ENCODE measurements around the gene CCL23.
"Not testable (repeated sequence)": the region's sequence is repeated elsewhere in the genome, so short reads cannot be mapped to it uniquely, and the experiment has no call there.

CCL23 gene

GRCh38 chr17:36017799-36018198, at the start of gene CCL23:
CCL23 (minus strand) TSS chr17:36017972; CDS start chr17:36017897, 75 bp downstream.
- DNase-seq (ENCODE audit: low read depth in 3 of 3, low spot score in 1 of 3), result no peak

- no peak for DNase-seq (ENCODE audit: low read depth in 3 of 3, low spot score in 1 of 3)
These were observed 48.7 kb upstream of the CCL23 start for GRCh38 chr17:36066365-36066985.

GRCh38 chr17:36063786-36064541, 46.2 kb upstream of the CCL23 start, which contains the start of gene CCL18:
CCL18 (plus strand) TSS chr17:36064272; CDS start chr17:36064343, 71 bp downstream.
- no peak for DNase-seq (ENCODE audit: low read depth in 3 of 3, low spot score in 1 of 3)

- DNase-seq (ENCODE audit: low read depth in 3 of 3, low spot score in 1 of 3), result no peak
These were observed 43.0 kb upstream of the CCL23 start for GRCh38 chr17:36060816-36061215.

GRCh38 chr17:36059406-36059805, 41.6 kb upstream of the CCL23 start:
- DNase-seq (ENCODE audit: low read depth in 3 of 3, low spot score in 1 of 3), result no peak

GRCh38 chr17:36057911-36058310, 40.1 kb upstream of the CCL23 start:
- no peak for DNase-seq (ENCODE audit: low read depth in 3 of 3, low spot score in 1 of 3)

GRCh38 chr17:36055921-36056520, 38.2 kb upstream of the CCL23 start:
- DNase-seq (ENCODE audit: low read depth in 3 of 3, low spot score in 1 of 3), result no peak

GRCh38 chr17:36055171-36055570, 37.4 kb upstream of the CCL23 start:
- DNase-seq (ENCODE audit: low read depth in 3 of 3, low spot score in 1 of 3), result no peak

- no peak for DNase-seq (ENCODE audit: low read depth in 3 of 3, low spot score in 1 of 3)
These were observed 31.9 kb upstream of the CCL23 start for GRCh38 chr17:36049643-36050042.

- DNase-seq (ENCODE audit: low read depth in 3 of 3, low spot score in 1 of 3), result no peak
These were observed 30.3 kb upstream of the CCL23 start for GRCh38 chr17:36048066-36048465.

- DNase-seq (ENCODE audit: low read depth in 3 of 3, low spot score in 1 of 3), result no peak
These were observed 18.5 kb upstream of the CCL23 start for GRCh38 chr17:36036235-36036634.

- no peak for DNase-seq (ENCODE audit: low read depth in 3 of 3, low spot score in 1 of 3)
These were observed 16.4 kb upstream of the CCL23 start for GRCh38 chr17:36034127-36034526.

GRCh38 chr17:36030956-36031355, 13.2 kb upstream of the CCL23 start:
- no peak for DNase-seq (ENCODE audit: low read depth in 3 of 3, low spot score in 1 of 3)

GRCh38 chr17:36027761-36028160, 10.0 kb upstream of the CCL23 start:
- no peak for DNase-seq (ENCODE audit: low read depth in 3 of 3, low spot score in 1 of 3)

GRCh38 chr17:36024106-36024869, 6.5 kb upstream of the CCL23 start:
- no peak for DNase-seq (ENCODE audit: low read depth in 3 of 3, low spot score in 1 of 3)

GRCh38 chr17:36019423-36019822, 1.7 kb upstream of the CCL23 start:
- DNase-seq (ENCODE audit: low read depth in 3 of 3, low spot score in 1 of 3), result no peak

- no peak for DNase-seq (ENCODE audit: low read depth in 3 of 3, low spot score in 1 of 3)
These were observed 1.2 kb downstream of the CCL23 start for GRCh38 chr17:36016555-36016954.

GRCh38 chr17:36015895-36016294, 1.9 kb downstream of the CCL23 start:
- not testable (repeated sequence) for DNase-seq (ENCODE audit: low read depth in 3 of 3, low spot score in 1 of 3)

GRCh38 chr17:36014946-36015345, 2.8 kb downstream of the CCL23 start:
- no peak for DNase-seq (ENCODE audit: low read depth in 3 of 3, low spot score in 1 of 3)

- DNase-seq (ENCODE audit: low read depth in 3 of 3, low spot score in 1 of 3), result no peak
These were observed 6.6 kb downstream of the CCL23 start for GRCh38 chr17:36011201-36011600.

GRCh38 chr17:36008998-36009665, 8.6 kb downstream of the CCL23 start:
- DNase-seq (ENCODE audit: low read depth in 3 of 3, low spot score in 1 of 3), result no peak
